ENCODE measurements around the gene EPO.
"Not testable (repeated sequence)": the region's sequence is repeated elsewhere in the genome, so short reads cannot be mapped to it uniquely, and the experiment has no call there.

Gene EPO

GRCh38 chr7:100705753-100706671 is 14.3 kb upstream of the EPO start, which contains the start of gene POP7:
TSS of gene POP7 (plus strand) at chr7:100706121. CDS start at chr7:100706831, 710 bp downstream.
- peak; percentile 99 for DNase-seq

GRCh38 chr7:100706672-100707311 is 13.5 kb upstream of the EPO start:
- DNase-seq: no peak

GRCh38 chr7:100708395-100708794 is 11.9 kb upstream of the EPO start:
- DNase-seq: no peak

GRCh38 chr7:100710452-100710851 is 9.8 kb upstream of the EPO start:
- DNase-seq: no peak

GRCh38 chr7:100711369-100711768 is 8.9 kb upstream of the EPO start:
- DNase-seq: no peak

- DNase-seq: no peak
Measured at GRCh38 chr7:100714725-100715124, 5.5 kb upstream of the EPO start.

- DNase-seq: not testable (repeated sequence)
Measured at GRCh38 chr7:100717073-100717472, 3.2 kb upstream of the EPO start.

- no peak for DNase-seq
Measured at GRCh38 chr7:100719523-100720278, 567 bp upstream of the EPO start.

- no peak for DNase-seq
Measured at GRCh38 chr7:100720671-100721504, 620 bp downstream of the EPO start.

GRCh38 chr7:100721505-100721812 is 1.2 kb downstream of the EPO start:
- DNase-seq: no peak

GRCh38 chr7:100722480-100723212 is 2.4 kb downstream of the EPO start:
- no peak for DNase-seq

GRCh38 chr7:100723732-100724275 is 3.5 kb downstream of the EPO start:
- DNase-seq: no peak

GRCh38 chr7:100724364-100724763 is 4.1 kb downstream of the EPO start:
- not testable (repeated sequence) for DNase-seq

GRCh38 chr7:100726996-100727761 is 6.9 kb downstream of the EPO start:
- no peak for DNase-seq

GRCh38 chr7:100728196-100728595 is 7.9 kb downstream of the EPO start:
- DNase-seq: no peak

- DNase-seq: no peak
Measured at GRCh38 chr7:100730136-100730800, 10.0 kb downstream of the EPO start.

GRCh38 chr7:100731937-100732636 is 11.8 kb downstream of the EPO start:
- no peak for DNase-seq

GRCh38 chr7:100735730-100736129 is 15.5 kb downstream of the EPO start:
- no peak for DNase-seq

- no peak for DNase-seq
Measured at GRCh38 chr7:100736671-100737070, 16.4 kb downstream of the EPO start.

- DNase-seq: no peak
Measured at GRCh38 chr7:100739934-100740333, 19.7 kb downstream of the EPO start.

Measured in stimulated activated CD4-positive, alpha-beta T cell treated with anti-CD3 and anti-CD28 coated beads, Interleukin-4, amount 100 ng/mL, for 1 hour (primary cell).